Urinary bladder (tissue), 4 donors: ENCODE measurements around the gene RFX7. TPM values are rescaled to one million over a fixed set of nuclear protein-coding genes. Genes with fewer than 3 reads are reported as not detected.

Experiments
- DNase-seq: peaks from one replicate; pipeline ENCODE4 v3.0.0-alpha.2; 2015; ENCODE audit errors: extremely low spot score
- H3K27ac ChIP-seq: one replicate; pipeline ENCODE4 v1.5.1; 2013; ENCODE audit warnings: low read depth, mild to moderate bottlenecking, moderate library complexity
- H3K36me3 ChIP-seq: one replicate; pipeline ENCODE4 v1.6.1; 2013; ENCODE audit warnings: mild to moderate bottlenecking, moderate library complexity; ENCODE audit not compliant: insufficient read depth
- H3K4me1 ChIP-seq: one replicate; pipeline ENCODE4 v1.6.1; 2013; ENCODE audit warnings: mild to moderate bottlenecking, moderate library complexity; ENCODE audit not compliant: insufficient read depth
- H3K4me3 ChIP-seq: one replicate; pipeline ENCODE4 v1.5.1; 2013; ENCODE audit warnings: low read depth, low read length
- WGBS: extraction: QIAGEN DNeasy Blood & Tissue Kit; methylation state at CpG from one replicate; pipeline ENCODE4 v1.1.7; 2013; 5-methylcytosine and 5-hydroxymethylcytosine counted together
- polyA plus RNA-seq: library from polyadenylated mRNA; stranded (reverse); fragments of 200-250 nt; gene quantifications from one replicate; pipeline ENCODE4 v1.2.3, GENCODE V29; 2013
- total RNA-seq: library from RNA; depleted of rRNA; stranded (reverse); fragments of >200 nt; gene quantifications from one replicate; pipeline ENCODE4 v1.2.3, GENCODE V29; 2014
- donor health status: healthy with polysubstance abuse.
- donor health status: healthy.

Gene RFX7
- total and polyA plus RNA-seq, 2 donors = 4.5 to 16.0 TPM

GRCh38 chr15:56250626-56251025 lies 6.9 kb upstream of the RFX7 start:
- Histone ChIP-seq H3K27ac (no peak overlapping the region), H3K4me1 (no peaks in the 10 kb centered on the region), H3K36me3 (no peaks in the 10 kb centered on the region), H3K4me3 (no peak overlapping the region)
- WGBS = 99% methylated on average over 1 of the region's 1 CpG
- no peak for DNase-seq

GRCh38 chr15:56249092-56249491 lies 5.4 kb upstream of the RFX7 start:
- no peak overlapping the region for H3K27ac ChIP-seq
- no peak for DNase-seq
- no peaks in the 10 kb centered on the region for H3K4me1 ChIP-seq
- no peaks in the 10 kb centered on the region for H3K36me3 ChIP-seq
- H3K4me3 ChIP-seq = no peak overlapping the region

- H3K4me1 ChIP-seq = no peaks in the 10 kb centered on the region
- DNase-seq = no peak
- no peaks in the 10 kb centered on the region for H3K36me3 ChIP-seq
- no peak overlapping the region for H3K27ac ChIP-seq
- H3K4me3 ChIP-seq = no peak overlapping the region
- WGBS = 73% methylated on average over 3 of the region's 3 CpGs
Measured at GRCh38 chr15:56248311-56248992, 4.8 kb upstream of the RFX7 start.

- Histone ChIP-seq H3K36me3 (no peaks in the 10 kb centered on the region), H3K4me1 (no peaks in the 10 kb centered on the region), H3K4me3 (no peak overlapping the region), H3K27ac (no peak overlapping the region)
- DNase-seq = no peak
- WGBS = over 99% methylated on average over 2 of the region's 2 CpGs
Measured at GRCh38 chr15:56247266-56247665, 3.6 kb upstream of the RFX7 start.

GRCh38 chr15:56245871-56246814 lies 2.5 kb upstream of the RFX7 start:
- no peak overlapping the region for H3K27ac ChIP-seq

GRCh38 chr15:56244811-56245576 lies 1.3 kb upstream of the RFX7 start:
- no peak for DNase-seq
- Histone ChIP-seq H3K27ac (peak overlapping the region; percentile 3), H3K4me1 (no peaks in the 10 kb centered on the region), H3K36me3 (no peaks in the 10 kb centered on the region), H3K4me3 (peak overlapping the region; percentile 97)
- 60% methylated on average over 10 of the region's 10 CpGs for WGBS

More at GRCh38 chr15:56245871-56246814, 2.5 kb upstream of the RFX7 start:
- DNase-seq = no peak
- Histone ChIP-seq H3K36me3 (no peaks in the 10 kb centered on the region), H3K4me1 (no peaks in the 10 kb centered on the region), H3K4me3 (no peak overlapping the region)
- WGBS = 8% methylated on average over 15 of the region's 15 CpGs

- DNase-seq = peak; percentile 59
- Histone ChIP-seq H3K4me1 (no peaks in the 10 kb centered on the region), H3K36me3 (no peaks in the 10 kb centered on the region), H3K27ac (peak overlapping the region; percentile 97), H3K4me3 (peak overlapping the region; percentile 97)
- under 1% methylated on average over 29 of the region's 29 CpGs for WGBS
Measured at GRCh38 chr15:56244038-56244810, 545 bp upstream of the RFX7 start.

GRCh38 chr15:56242576-56243162 lies 1.0 kb downstream of the RFX7 start:
- no peak for DNase-seq
- H3K27ac ChIP-seq = no peak overlapping the region
- WGBS = under 1% methylated on average over 13 of the region's 13 CpGs
- H3K36me3 ChIP-seq = no peaks in the 10 kb centered on the region
- no peaks in the 10 kb centered on the region for H3K4me1 ChIP-seq
- peak overlapping the region; percentile 97 for H3K4me3 ChIP-seq

GRCh38 chr15:56241374-56242105 lies 2.1 kb downstream of the RFX7 start:
- Histone ChIP-seq H3K36me3 (no peaks in the 10 kb centered on the region), H3K27ac (no peak overlapping the region), H3K4me3 (peak overlapping the region; percentile 14), H3K4me1 (no peaks in the 10 kb centered on the region)
- no peak for DNase-seq
- WGBS = 40% methylated on average over 5 of the region's 5 CpGs

- H3K4me1 ChIP-seq = no peaks in the 10 kb centered on the region
- DNase-seq = no peak
- H3K4me3 ChIP-seq = no peak overlapping the region
- H3K36me3 ChIP-seq = no peaks in the 10 kb centered on the region
- no peak overlapping the region for H3K27ac ChIP-seq
Measured at GRCh38 chr15:56240390-56240789, 3.3 kb downstream of the RFX7 start.

GRCh38 chr15:56236197-56236596 lies 7.5 kb downstream of the RFX7 start:
- DNase-seq = no peak
- Histone ChIP-seq H3K4me3 (no peak overlapping the region), H3K4me1 (no peaks in the 10 kb centered on the region), H3K27ac (no peak overlapping the region), H3K36me3 (no peaks in the 10 kb centered on the region)
- WGBS = 68% methylated on average over 3 of the region's 3 CpGs

- H3K36me3 ChIP-seq = peaks cover under 1% of the 10 kb centered on the region
- 76% methylated on average over 4 of the region's 4 CpGs for WGBS
- no peak for DNase-seq
- H3K27ac ChIP-seq = no peak overlapping the region
- no peaks in the 10 kb centered on the region for H3K4me1 ChIP-seq
- H3K4me3 ChIP-seq = no peak overlapping the region
Measured at GRCh38 chr15:56234804-56235203, 8.9 kb downstream of the RFX7 start.
